HG03442 (cell line): ENCODE data around the gene SERPINB13.
"Not testable (repeated sequence)": the region's sequence is repeated elsewhere in the genome, so short reads cannot be mapped to it uniquely, and the experiment has no call there.

Experiments used
- ATAC-seq: cut with Tn5 transposase; IDR thresholded peaks from one replicate; pipeline ENCODE4 v1.9.1; 2021; ENCODE audit warnings: mild to moderate bottlenecking, moderate library complexity; ENCODE audit not compliant: unreplicated experiment

The SERPINB13 gene

DNA sequence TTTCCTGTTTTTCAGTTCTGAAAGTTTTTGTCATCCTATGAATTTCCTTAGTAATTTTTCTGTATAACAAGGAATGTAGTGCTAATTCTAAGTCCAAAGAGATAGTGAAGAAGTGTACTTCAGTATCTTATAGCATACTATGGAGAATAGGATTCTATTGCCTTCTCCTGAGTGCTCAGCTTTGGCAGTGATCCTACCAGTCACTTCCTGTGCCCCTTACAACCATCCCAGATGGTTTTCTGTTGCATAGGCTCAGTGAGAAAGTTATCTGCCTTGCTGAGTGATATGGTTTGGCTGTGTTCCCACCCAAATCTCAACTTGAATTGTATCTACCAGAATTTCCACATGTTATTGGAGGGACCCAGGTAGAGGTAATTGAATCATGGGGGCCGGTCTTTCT is 57.6 kb downstream of the SERPINB13 start:
- not testable (repeated sequence) for ATAC-seq

DNA sequence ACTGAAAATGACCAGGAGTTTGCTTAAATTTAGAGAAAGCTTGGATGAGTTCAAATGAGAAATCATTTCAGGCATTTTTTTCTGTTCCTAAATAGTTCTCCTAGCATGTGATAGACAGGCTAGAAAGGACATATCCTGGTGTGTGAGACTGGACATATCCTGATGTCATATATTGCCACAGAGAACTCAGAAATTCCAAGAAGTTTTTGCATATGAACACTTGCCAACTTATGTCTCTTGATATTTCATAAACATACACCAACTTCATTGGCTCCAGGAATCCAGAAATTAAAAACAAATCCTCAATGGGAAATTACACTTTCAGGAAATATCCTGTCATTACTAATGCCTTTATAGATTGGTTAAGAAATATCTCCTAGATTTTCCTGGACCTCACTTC is 59.8 kb downstream of the SERPINB13 start:
- no peak for ATAC-seq

DNA sequence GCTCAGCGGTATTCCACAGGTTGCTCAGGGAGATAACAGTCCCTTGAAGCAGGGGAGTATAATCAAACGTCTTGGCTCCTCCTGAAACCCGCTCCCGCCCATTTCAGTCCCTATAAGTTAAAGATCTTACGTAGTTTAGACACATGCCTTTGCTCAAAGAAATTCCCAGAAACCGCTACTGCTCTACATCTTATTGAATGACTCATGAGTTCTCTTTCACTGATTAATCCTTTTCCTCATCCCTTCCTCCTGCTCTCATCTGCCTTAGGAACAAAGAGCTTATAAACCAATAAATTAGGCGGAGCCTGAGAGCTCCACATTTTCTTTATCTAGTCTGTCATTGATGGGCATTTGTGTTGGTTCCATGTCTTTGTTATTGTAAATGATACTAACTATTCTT is 61.1 kb downstream of the SERPINB13 start:
- no peak for ATAC-seq
